ENCODE results near the gene PLCD4.

GRCh38 chr2:218569038-218569431 is 38.7 kb upstream of the PLCD4 start:
- TF ChIP-seq CTCF (IDR thresholded peaks at IDR 0.05; ENCODE audit: insufficient read depth, low read depth, low read length) (no peak), EZH2 (IDR thresholded peaks at IDR 0.05; ENCODE audit: insufficient read depth, low read length) (no peak)

All from astrocyte (in vitro differentiated cells and primary cell).